Activated naive CD8-positive, alpha-beta T cell (primary cell): ENCODE measurements around the gene AFF3.

Experiments used
- H3K27ac Mint-ChIP-seq: one replicate; pipeline ENCODE4 v1.8.0; 2021; ENCODE audit warnings: mixed read lengths
- H3K27me3 Mint-ChIP-seq: one replicate; pipeline ENCODE4 v1.8.0; 2021; ENCODE audit warnings: mixed read lengths
- H3K36me3 Mint-ChIP-seq: one replicate; pipeline ENCODE4 v1.8.0; 2021; ENCODE audit warnings: mixed read lengths
- H3K4me1 Mint-ChIP-seq: one replicate; pipeline ENCODE4 v1.8.0; 2021; ENCODE audit warnings: low read depth, mixed read lengths
- H3K4me3 Mint-ChIP-seq: one replicate; pipeline ENCODE4 v1.8.0; 2021; ENCODE audit warnings: mild to moderate bottlenecking, mixed read lengths
- H3K9me3 Mint-ChIP-seq: one replicate; pipeline ENCODE4 v1.8.0; 2021; ENCODE audit warnings: low read depth, mixed read lengths

Gene AFF3

DNA sequence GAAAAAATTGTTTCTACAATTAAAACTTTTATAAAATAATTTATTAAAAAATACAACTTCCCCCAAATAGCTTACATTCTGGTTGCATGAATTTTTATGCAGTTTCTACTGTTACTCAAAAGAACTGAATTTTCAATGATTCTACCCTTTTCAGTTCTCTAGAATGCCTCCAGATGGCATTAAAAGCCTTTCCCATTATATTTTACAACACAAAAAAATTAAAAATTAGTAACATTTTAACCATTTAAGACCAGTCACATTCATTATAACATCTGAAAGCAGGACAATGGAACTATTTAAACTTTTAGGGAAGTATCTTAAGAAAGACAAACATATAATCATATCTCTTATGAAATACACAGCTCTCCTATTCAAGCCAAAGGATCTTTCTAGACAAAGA, 416.6 kb downstream of the AFF3 start:
- H3K36me3 Mint-ChIP-seq: peaks cover 5% of the 10 kb centered on the region
- H3K4me1 Mint-ChIP-seq: no peaks in the 10 kb centered on the region
- H3K27ac Mint-ChIP-seq: no peak overlapping the region
- no peak overlapping the region for H3K4me3 Mint-ChIP-seq
- H3K9me3 Mint-ChIP-seq: peaks cover 10% of the 10 kb centered on the region
- no peaks in the 10 kb centered on the region for H3K27me3 Mint-ChIP-seq

DNA sequence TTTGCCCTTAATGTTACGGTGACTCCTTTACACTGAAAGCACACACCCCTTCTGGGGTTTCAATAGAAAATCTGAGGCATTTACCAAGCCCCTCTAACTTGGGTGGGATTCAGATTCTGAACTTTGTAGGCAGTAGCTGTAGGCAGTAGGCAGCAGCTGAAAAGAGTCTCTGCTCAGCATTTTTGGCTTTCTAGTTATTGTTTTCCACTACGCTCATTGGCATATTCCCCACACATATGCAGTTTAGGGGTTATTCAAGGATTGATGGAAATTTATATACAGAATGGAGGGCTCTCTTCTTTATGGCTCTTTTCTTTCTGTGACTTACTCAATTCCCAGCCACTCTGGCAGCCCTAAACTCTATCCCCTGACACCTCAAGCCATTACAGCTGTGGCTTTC, 419.9 kb downstream of the AFF3 start:
- H3K4me1 Mint-ChIP-seq: no peaks in the 10 kb centered on the region
- no peak overlapping the region for H3K27ac Mint-ChIP-seq
- H3K4me3 Mint-ChIP-seq: no peak overlapping the region
- peaks cover 10% of the 10 kb centered on the region for H3K9me3 Mint-ChIP-seq
- no peaks in the 10 kb centered on the region for H3K27me3 Mint-ChIP-seq
- peaks cover 5% of the 10 kb centered on the region for H3K36me3 Mint-ChIP-seq

DNA sequence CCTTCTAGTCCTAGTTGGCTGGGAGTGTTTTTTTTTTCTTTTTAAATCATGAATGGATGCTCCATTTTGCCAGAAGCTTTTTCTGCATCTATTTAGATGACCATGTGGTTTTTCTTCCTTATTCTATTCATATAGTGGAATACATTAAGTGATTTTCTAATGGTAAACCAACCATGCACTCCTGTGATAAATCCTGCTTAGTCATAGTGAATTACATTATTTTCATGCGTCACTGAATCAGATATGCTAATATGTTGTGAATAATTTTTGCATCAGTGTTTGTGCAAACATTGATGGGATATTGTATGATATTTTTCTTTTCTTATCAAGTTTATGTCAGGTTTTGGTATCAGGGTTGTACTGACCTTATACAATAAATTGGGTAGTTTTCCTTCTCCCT, 423.3 kb downstream of the AFF3 start:
- H3K4me3 Mint-ChIP-seq: no peak overlapping the region
- H3K27me3 Mint-ChIP-seq: no peaks in the 10 kb centered on the region
- H3K4me1 Mint-ChIP-seq: no peaks in the 10 kb centered on the region
- peaks cover 5% of the 10 kb centered on the region for H3K36me3 Mint-ChIP-seq
- H3K27ac Mint-ChIP-seq: no peak overlapping the region
- peaks cover 10% of the 10 kb centered on the region for H3K9me3 Mint-ChIP-seq

GRCh38 chr2:99715956-99716355, 426.4 kb downstream of the AFF3 start:
- Mint-ChIP-seq H3K36me3 (no peaks in the 10 kb centered on the region), H3K4me3 (no peak overlapping the region), H3K4me1 (no peaks in the 10 kb centered on the region), H3K9me3 (no peaks in the 10 kb centered on the region), H3K27ac (no peak overlapping the region), H3K27me3 (no peaks in the 10 kb centered on the region)

- Mint-ChIP-seq H3K4me1 (no peaks in the 10 kb centered on the region), H3K36me3 (no peaks in the 10 kb centered on the region), H3K27ac (no peak overlapping the region), H3K4me3 (no peak overlapping the region), H3K9me3 (no peaks in the 10 kb centered on the region), H3K27me3 (no peaks in the 10 kb centered on the region)
Measured at GRCh38 chr2:99714349-99714748, 428.0 kb downstream of the AFF3 start.

GRCh38 chr2:99711144-99711543, 431.2 kb downstream of the AFF3 start:
- no peak overlapping the region for H3K4me3 Mint-ChIP-seq
- H3K27ac Mint-ChIP-seq: no peak overlapping the region
- no peaks in the 10 kb centered on the region for H3K36me3 Mint-ChIP-seq
- no peaks in the 10 kb centered on the region for H3K4me1 Mint-ChIP-seq
- H3K9me3 Mint-ChIP-seq: no peaks in the 10 kb centered on the region
- H3K27me3 Mint-ChIP-seq: no peaks in the 10 kb centered on the region

GRCh38 chr2:99710721-99711120, 431.7 kb downstream of the AFF3 start:
- H3K9me3 Mint-ChIP-seq: no peaks in the 10 kb centered on the region
- no peak overlapping the region for H3K27ac Mint-ChIP-seq
- H3K36me3 Mint-ChIP-seq: no peaks in the 10 kb centered on the region
- no peaks in the 10 kb centered on the region for H3K4me1 Mint-ChIP-seq
- no peak overlapping the region for H3K4me3 Mint-ChIP-seq
- no peaks in the 10 kb centered on the region for H3K27me3 Mint-ChIP-seq

DNA sequence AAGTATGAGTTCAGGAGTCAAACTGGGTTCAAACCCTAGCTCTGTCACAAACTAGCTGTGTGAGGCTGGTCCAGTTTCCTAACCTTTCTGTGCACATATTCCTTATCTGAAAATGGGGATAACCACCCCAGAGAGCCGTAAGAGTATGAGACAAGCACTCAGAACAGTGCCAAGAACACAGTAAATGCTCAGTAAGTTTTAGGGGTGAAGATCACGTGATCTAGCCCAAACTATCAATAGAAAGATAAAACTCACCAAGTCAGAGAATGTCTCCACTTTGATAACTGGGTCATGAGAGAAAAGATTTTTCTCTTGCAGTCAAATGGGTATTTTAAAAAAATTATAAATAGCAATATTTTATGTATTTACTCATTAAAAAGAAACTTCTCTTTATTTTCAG, 433.2 kb downstream of the AFF3 start:
- Mint-ChIP-seq H3K27me3 (peaks cover 2% of the 10 kb centered on the region), H3K27ac (no peak overlapping the region), H3K4me1 (no peaks in the 10 kb centered on the region), H3K4me3 (no peak overlapping the region), H3K9me3 (no peaks in the 10 kb centered on the region), H3K36me3 (peaks cover 4% of the 10 kb centered on the region)

DNA sequence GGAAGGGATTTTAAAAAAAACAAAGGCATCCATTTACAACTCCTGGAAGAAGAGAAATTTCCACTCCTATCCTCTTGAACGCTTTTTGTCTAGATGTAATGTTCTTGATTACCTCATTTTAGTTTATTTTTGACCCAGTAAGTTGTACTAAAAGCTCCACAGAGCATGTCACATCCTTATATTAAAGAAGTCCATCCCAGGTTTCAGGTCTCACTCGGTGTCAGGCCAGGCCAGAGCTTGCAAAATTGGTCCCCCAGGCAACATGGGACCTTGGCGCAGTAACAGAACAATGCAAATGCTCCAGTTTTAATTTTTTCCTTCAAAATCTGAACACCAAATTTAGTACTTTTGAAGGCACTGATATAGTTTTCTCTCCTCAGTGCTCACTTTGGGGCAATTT, 434.2 kb downstream of the AFF3 start:
- H3K27me3 Mint-ChIP-seq: peaks cover 2% of the 10 kb centered on the region
- no peak overlapping the region for H3K27ac Mint-ChIP-seq
- peaks cover 4% of the 10 kb centered on the region for H3K36me3 Mint-ChIP-seq
- no peak overlapping the region for H3K4me3 Mint-ChIP-seq
- no peaks in the 10 kb centered on the region for H3K9me3 Mint-ChIP-seq
- no peaks in the 10 kb centered on the region for H3K4me1 Mint-ChIP-seq

- Mint-ChIP-seq H3K4me3 (no peak overlapping the region), H3K4me1 (no peaks in the 10 kb centered on the region), H3K36me3 (peaks cover 4% of the 10 kb centered on the region), H3K9me3 (no peaks in the 10 kb centered on the region), H3K27me3 (peaks cover 2% of the 10 kb centered on the region), H3K27ac (no peak overlapping the region)
Measured at GRCh38 chr2:99707592-99707991, 434.8 kb downstream of the AFF3 start.

GRCh38 chr2:99706735-99707134, 435.7 kb downstream of the AFF3 start:
- H3K36me3 Mint-ChIP-seq: peaks cover 4% of the 10 kb centered on the region
- peaks cover under 1% of the 10 kb centered on the region for H3K4me1 Mint-ChIP-seq
- H3K4me3 Mint-ChIP-seq: no peak overlapping the region
- H3K27ac Mint-ChIP-seq: no peak overlapping the region
- peaks cover 2% of the 10 kb centered on the region for H3K27me3 Mint-ChIP-seq
- H3K9me3 Mint-ChIP-seq: no peaks in the 10 kb centered on the region

- Mint-ChIP-seq H3K36me3 (peaks cover 4% of the 10 kb centered on the region), H3K9me3 (no peaks in the 10 kb centered on the region), H3K27ac (no peak overlapping the region), H3K4me3 (no peak overlapping the region), H3K27me3 (peaks cover 2% of the 10 kb centered on the region), H3K4me1 (peaks cover 4% of the 10 kb centered on the region)
Measured at GRCh38 chr2:99701503-99701902, 440.9 kb downstream of the AFF3 start.

GRCh38 chr2:99700482-99701398, 441.6 kb downstream of the AFF3 start:
- Mint-ChIP-seq H3K4me3 (no peak overlapping the region), H3K27ac (no peak overlapping the region), H3K9me3 (no peaks in the 10 kb centered on the region), H3K4me1 (peaks cover 4% of the 10 kb centered on the region), H3K27me3 (peaks cover 2% of the 10 kb centered on the region), H3K36me3 (peaks cover 4% of the 10 kb centered on the region)

DNA sequence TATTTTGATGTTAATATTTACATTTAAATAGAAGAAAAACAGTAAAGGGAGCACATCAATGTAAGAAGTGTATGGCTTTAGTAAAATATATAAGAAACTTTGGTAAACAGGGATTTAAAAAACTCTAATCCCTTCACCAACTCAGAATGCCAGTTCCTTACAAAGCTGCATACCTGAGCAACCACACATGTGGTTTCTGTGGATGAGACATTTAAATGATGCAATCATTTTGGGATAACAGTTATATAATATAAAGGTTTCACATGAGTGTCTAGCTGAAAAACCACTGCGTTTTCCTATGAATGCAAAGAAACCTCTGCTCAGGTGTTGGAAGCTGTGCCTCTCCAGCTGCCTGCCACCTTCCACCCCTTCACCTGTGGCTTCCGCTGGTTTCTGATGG, 443.5 kb downstream of the AFF3 start:
- Mint-ChIP-seq H3K9me3 (no peaks in the 10 kb centered on the region), H3K4me3 (no peak overlapping the region)

DNA sequence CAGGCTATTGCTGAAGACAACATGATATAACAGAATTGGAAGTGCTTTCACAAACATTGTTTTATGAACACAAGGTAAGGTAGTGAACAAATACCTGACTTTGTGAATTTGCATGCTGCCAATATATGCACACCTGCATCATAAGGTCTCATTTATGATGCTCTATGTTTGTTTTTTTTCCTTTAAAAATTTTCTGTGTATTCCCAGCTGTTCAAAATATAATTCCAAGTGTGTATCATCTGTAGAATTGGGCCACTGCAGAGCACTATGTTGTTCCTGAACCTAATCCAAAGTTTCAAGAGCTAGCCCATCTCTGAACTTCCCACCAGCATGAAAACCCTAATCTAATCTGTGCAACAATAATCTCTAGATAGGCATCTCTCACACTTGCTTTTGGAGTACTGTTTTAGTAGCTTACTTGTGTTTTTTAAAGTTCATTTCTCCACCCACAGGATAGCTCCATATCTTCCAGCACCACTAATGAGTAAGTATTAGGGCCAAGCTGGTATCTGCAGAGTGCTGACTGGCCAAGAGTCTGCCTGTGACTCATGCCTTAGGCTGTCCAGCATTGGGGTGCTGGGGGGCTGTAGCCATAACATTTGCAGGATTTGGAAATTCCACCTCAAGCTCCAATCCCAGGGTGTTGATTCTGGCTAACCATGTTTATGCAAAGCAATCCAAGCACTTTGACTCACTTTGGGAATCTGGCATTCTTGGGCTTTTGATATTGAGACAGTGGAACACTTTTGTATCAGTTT, 444.4 kb downstream of the AFF3 start:
- H3K4me3 Mint-ChIP-seq: no peak overlapping the region
- H3K27ac Mint-ChIP-seq: no peak overlapping the region
- H3K27me3 Mint-ChIP-seq: no peaks in the 10 kb centered on the region
- no peaks in the 10 kb centered on the region for H3K9me3 Mint-ChIP-seq
- H3K36me3 Mint-ChIP-seq: no peaks in the 10 kb centered on the region
- peaks cover 4% of the 10 kb centered on the region for H3K4me1 Mint-ChIP-seq

More for the DNA sequence above, 443.5 kb downstream of the AFF3 start:
- Mint-ChIP-seq H3K36me3 (no peaks in the 10 kb centered on the region), H3K27ac (no peak overlapping the region), H3K27me3 (no peaks in the 10 kb centered on the region), H3K4me1 (peaks cover 4% of the 10 kb centered on the region)
